GM12801 (cell line): ENCODE results near the gene HIBCH.

Experiments used
- CTCF ChIP-seq: IDR thresholded peaks from one replicate; pipeline ENCODE4 v1.5.1; 2011; ENCODE audit warnings: control low read depth; ENCODE audit not compliant: insufficient read length; ENCODE audit errors: extremely low read depth

HIBCH gene

DNA sequence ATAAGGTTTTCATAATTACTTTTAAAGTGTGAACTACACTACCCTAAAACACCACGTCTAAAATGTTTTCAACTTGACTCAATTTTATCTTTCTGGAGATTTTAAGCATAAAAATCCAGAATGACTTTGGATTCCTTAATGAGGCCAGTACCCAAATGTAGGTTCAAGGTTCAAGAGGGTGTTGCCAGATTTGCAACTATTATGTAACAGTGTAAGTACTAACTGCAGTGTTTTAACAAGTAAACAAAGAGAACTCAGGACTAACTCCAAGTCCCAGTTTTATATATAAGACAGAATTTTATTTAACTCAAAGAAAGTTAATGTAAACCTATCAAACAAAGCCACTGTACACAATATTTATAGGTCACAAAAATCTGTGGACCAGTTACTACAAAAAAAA is 5.7 kb downstream of the HIBCH start:
- no peak for TF ChIP-seq CTCF

GRCh38 chr2:190311893-190312634 is 7.6 kb downstream of the HIBCH start:
- no peak for TF ChIP-seq CTCF

DNA sequence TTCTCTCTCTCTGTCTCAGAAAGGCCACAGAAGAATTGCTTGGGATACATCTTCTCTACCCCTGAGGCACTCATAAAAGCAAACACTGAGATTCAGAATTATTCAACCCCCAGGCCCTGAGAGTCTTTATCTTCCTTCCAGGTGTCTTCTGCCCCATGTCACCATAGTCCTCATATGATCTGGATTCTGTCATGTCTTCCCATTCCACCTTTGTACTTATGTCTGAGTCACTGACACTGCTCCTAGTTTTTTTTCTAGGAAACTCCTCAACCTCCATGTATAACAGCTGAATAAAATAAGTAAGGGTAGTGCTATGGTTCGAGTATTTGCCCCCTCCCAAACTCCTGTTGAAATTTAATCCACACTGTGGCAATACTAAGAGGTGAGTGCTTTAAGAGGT is 11.6 kb downstream of the HIBCH start:
- no peak for TF ChIP-seq CTCF

DNA sequence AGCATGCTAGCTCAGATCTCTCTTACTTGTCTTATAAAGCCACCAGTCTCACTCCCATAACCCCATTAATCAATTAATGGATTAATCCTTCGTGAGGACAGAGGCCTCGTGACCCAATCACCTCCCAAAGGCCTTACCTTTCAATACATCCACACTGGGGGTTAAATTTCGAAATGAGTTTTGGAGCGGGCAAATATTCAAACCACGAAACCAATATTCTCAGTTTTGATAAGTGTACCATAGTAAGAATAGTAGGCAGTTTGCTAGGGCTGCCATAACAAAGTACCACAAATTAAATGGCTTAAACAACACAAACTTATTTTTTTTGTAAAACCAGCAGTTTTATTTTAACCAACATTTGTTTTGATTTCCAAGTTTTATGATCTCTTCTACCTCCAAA is 15.2 kb downstream of the HIBCH start:
- no peak for TF ChIP-seq CTCF

GRCh38 chr2:190303647-190304046 is 16.0 kb downstream of the HIBCH start:
- TF ChIP-seq CTCF, result no peak

DNA sequence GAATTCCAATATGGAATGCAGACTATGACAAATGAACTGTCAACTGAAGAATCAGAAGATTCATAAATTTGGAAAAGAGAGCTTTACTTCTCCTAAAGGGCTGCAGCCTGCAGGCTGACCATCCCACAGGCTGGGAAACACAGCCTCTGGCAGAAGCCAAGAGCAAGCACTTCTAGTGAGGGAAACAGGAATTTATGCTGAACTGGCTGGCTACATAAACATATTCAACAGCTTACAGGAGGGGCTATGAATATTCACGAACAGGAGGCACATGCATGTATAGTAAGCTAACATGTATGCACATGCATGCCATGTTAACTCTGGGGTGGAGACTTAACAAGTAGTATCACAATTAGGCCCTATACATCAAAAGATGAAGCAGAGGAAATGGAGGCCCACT is 17.6 kb downstream of the HIBCH start:
- no peak for TF ChIP-seq CTCF

GRCh38 chr2:190301032-190301431 is 18.6 kb downstream of the HIBCH start:
- no peak for TF ChIP-seq CTCF
